GM23338 (cell line): Measurements from ENCODE around the gene CHCHD10. TPM values are rescaled to one million over a fixed set of nuclear protein-coding genes. Genes with fewer than 3 reads are reported as not detected.

Experiments
- ATAC-seq: fragments of 200-7000 bp; cut with Tn5 transposase; 3 replicates; pipeline ENCODE4 v1.9.1; 2020
- DNase-seq: peaks from one replicate; pipeline ENCODE4 v3.0.0-alpha.2; 2015; ENCODE audit warnings: low spot score
- H2AFZ ChIP-seq: fragments of 200-600 bp; sonication (generic); 2 replicates; pipeline ENCODE4 v1.8.0; 2016; ENCODE audit warnings: antibody characterized with exemption, mild to moderate bottlenecking, moderate library complexity
- H3F3A ChIP-seq: fragments of 200-600 bp; sonication (generic); replicated peaks from 2 replicates; pipeline ENCODE4 v1.8.0; 2017; ENCODE audit warnings: antibody characterized with exemption, mixed run types, low read depth
- H3K27ac ChIP-seq: fragments of 200-600 bp; sonication (generic); 2 replicates; pipeline ENCODE4 v1.6.1; 2016; ENCODE audit warnings: low read depth
- H3K27me3 ChIP-seq: fragments of 200-600 bp; sonication (generic); 2 replicates; pipeline ENCODE4 v1.8.0; 2016; ENCODE audit warnings: mild to moderate bottlenecking, mixed run types, moderate library complexity; ENCODE audit not compliant: insufficient read depth
- H3K36me3 ChIP-seq: fragments of 200-600 bp; sonication (generic); 2 replicates; pipeline ENCODE4 v1.8.0; 2016; ENCODE audit warnings: mild to moderate bottlenecking; ENCODE audit not compliant: insufficient read depth
- H3K4me1 ChIP-seq: fragments of 200-600 bp; sonication (generic); 2 replicates; pipeline ENCODE4 v1.8.0; 2016; ENCODE audit warnings: mild to moderate bottlenecking, moderate library complexity; ENCODE audit not compliant: insufficient read depth
- H3K4me2 ChIP-seq: fragments of 200-600 bp; sonication (generic); 2 replicates; pipeline ENCODE4 v1.7.1; 2017; ENCODE audit warnings: mixed run types
- H3K4me3 ChIP-seq: fragments of 200-600 bp; sonication (generic); 2 replicates; pipeline ENCODE4 v1.6.1; 2016; ENCODE audit warnings: mixed run types
- H3K79me2 ChIP-seq: fragments of 200-600 bp; sonication (generic); replicated peaks from 2 replicates; pipeline ENCODE4 v1.8.0; 2017; ENCODE audit warnings: mild to moderate bottlenecking; ENCODE audit not compliant: insufficient read depth
- H3K9me2 ChIP-seq: fragments of 200-600 bp; sonication (generic); 2 replicates; pipeline ENCODE4 v1.8.0; 2017; ENCODE audit not compliant: insufficient read depth
- H4K20me1 ChIP-seq: fragments of 200-600 bp; sonication (generic); replicated peaks from 2 replicates; pipeline ENCODE4 v1.8.0; 2017; ENCODE audit warnings: mild to moderate bottlenecking; ENCODE audit not compliant: insufficient read depth
- H3K27ac Mint-ChIP-seq: 2 replicates; pipeline ENCODE4 v1.8.0; 2020; ENCODE audit warnings: inconsistent platforms, mild to moderate bottlenecking, moderate library complexity, mixed read lengths
- H3K27me3 Mint-ChIP-seq: 3 replicates; pipeline ENCODE4 v1.8.0; 2022; ENCODE audit warnings: low read depth, mild to moderate bottlenecking, moderate library complexity, mixed read lengths, inconsistent platforms; ENCODE audit not compliant: insufficient read depth, poor library complexity
- H3K36me3 Mint-ChIP-seq: 3 replicates; pipeline ENCODE4 v1.8.0; 2021; ENCODE audit warnings: low read depth, mild to moderate bottlenecking, inconsistent platforms, moderate library complexity, mixed read lengths
- H3K4me1 Mint-ChIP-seq: 3 replicates; pipeline ENCODE4 v1.8.0; 2020; ENCODE audit warnings: mild to moderate bottlenecking, inconsistent platforms, mixed read lengths
- H3K4me3 Mint-ChIP-seq: 3 replicates; pipeline ENCODE4 v1.8.0; 2021; ENCODE audit warnings: moderate library complexity, mild to moderate bottlenecking, inconsistent platforms, mixed read lengths
- H3K9me3 Mint-ChIP-seq: 3 replicates; pipeline ENCODE4 v1.8.0; 2020; ENCODE audit warnings: moderate library complexity, mild to moderate bottlenecking, inconsistent platforms, mixed read lengths
- CTCF ChIP-seq, 2 experiments: fragments of 200-600 bp in 1 of 2; sonication (generic) in 1 of 2; conservative IDR thresholded peaks; 2 replicates each; pipeline versions ENCODE4 v1.5.1 to v1.6.1; 2016 to 2017; ENCODE audit warnings: antibody characterized with exemption in 2 of 2, low read depth in 2 of 2, mild to moderate bottlenecking in 2 of 2, moderate library complexity in 1 of 2
- JUNB ChIP-seq: IDR thresholded peaks from one replicate; pipeline ENCODE4 v1.6.1; 2016; ENCODE audit warnings: antibody characterized with exemption; ENCODE audit not compliant: unreplicated experiment
- NANOG ChIP-seq: IDR thresholded peaks from 2 replicates; pipeline ENCODE4 v1.6.1; 2016; ENCODE audit warnings: antibody characterized with exemption, borderline replicate concordance
- ZNF331 ChIP-seq: fragments of 250-450 bp; sonication (Bioruptor Pico); IDR thresholded peaks from 2 replicates; pipeline ENCODE4 v1.5.0; 2020; ENCODE audit warnings: low read depth, mild to moderate bottlenecking, moderate library complexity
- ZNF462 ChIP-seq: fragments of 250-450 bp; sonication (Bioruptor Pico); IDR thresholded peaks from 2 replicates; pipeline ENCODE4 v1.5.0; 2020; ENCODE audit warnings: mild to moderate bottlenecking, moderate library complexity
- polyA plus RNA-seq: library from polyadenylated mRNA; unstranded; fragments of >200 nt; fragmentation: Nextera tagmentation; extraction: Ambion mirVana; gene quantifications from 2 replicates; pipeline ENCODE4 v1.2.1, GENCODE V29; 2016
- total RNA-seq: library from RNA; depleted of rRNA; stranded (reverse); fragments of >200 nt; shearing (Covaris generic); gene quantifications from 2 replicates; pipeline ENCODE4 v1.2.3, GENCODE V29; 2014

Gene CHCHD10
- total and polyA plus RNA-seq, 2 experiments from 2014 or later, result 11.4 to 101 TPM

- Mint-ChIP-seq H3K4me3 (no peak overlapping the region), H3K4me1 (peaks cover 17% of the 10 kb centered on the region)
- no peak for ATAC-seq
These were observed 8.1 kb upstream of the CHCHD10 start for GRCh38 chr22:23775779-23776375.

More at GRCh38 chr22:23775779-23776375, 8.1 kb upstream of the CHCHD10 start:
- no peak overlapping the region for H3K27ac ChIP-seq
- H3K4me2 ChIP-seq, result no peak overlapping the region
- H3K27me3 Mint-ChIP-seq, result peaks cover 23% of the 10 kb centered on the region
- H3K4me1 ChIP-seq, result peaks cover 6% of the 10 kb centered on the region; the same call in 1 of the 2 replicates
- H3K36me3 ChIP-seq, result no peaks in the 10 kb centered on the region
- no peak overlapping the region for H3K27ac Mint-ChIP-seq
- no peaks in the 10 kb centered on the region for H3K9me3 Mint-ChIP-seq
- H3K27me3 ChIP-seq, result peaks cover 20% of the 10 kb centered on the region
- H3F3A ChIP-seq, result peaks cover 8% of the 10 kb centered on the region; the same call in 1 of the 2 replicates
- no peaks in the 10 kb centered on the region; the same call in 2 of the 3 replicates for H3K36me3 Mint-ChIP-seq
- TF ChIP-seq NANOG, result no peak
- peak in 1 of 2 experiments; percentile 12; a peak in 1 of 4 replicates for TF ChIP-seq CTCF (conservative IDR thresholded peaks at IDR 0.05; ENCODE audit: low read depth in 2 of 2)
- no peak for TF ChIP-seq ZNF462 (CRISPR knock-in tag)
- TF ChIP-seq JUNB, result no peak
- no peak for TF ChIP-seq ZNF331 (CRISPR knock-in tag)
- no peaks in the 10 kb centered on the region for H3K9me2 ChIP-seq
- H3K4me3 ChIP-seq, result no peak overlapping the region
- no peak overlapping the region for H2AFZ ChIP-seq
- no peaks in the 10 kb centered on the region for H3K79me2 ChIP-seq
- DNase-seq, result no peak
- no peaks in the 10 kb centered on the region for H4K20me1 ChIP-seq
